ENCODE data around the gene PHACTR2. TPM values are rescaled to one million over a fixed set of nuclear protein-coding genes. Genes with fewer than 3 reads are reported as not detected.

PHACTR2 gene
- total and polyA plus RNA-seq, 2 of the 13 experiments (the other 11 are each of a cell fraction or from before 2014, with no cell fraction given), result 11.3 to 28.2 TPM

GRCh38 chr6:143692696-143693095 is 14.9 kb downstream of the PHACTR2 start (continued):
- TF ChIP-seq ZBTB49 (CRISPR knock-in tag; IDR thresholded peaks at IDR 0.05; ENCODE audit: borderline replicate concordance) (no peak), ZNF563 (CRISPR knock-in tag; IDR thresholded peaks at IDR 0.05) (no peak), ZNF605 (CRISPR knock-in tag; IDR thresholded peaks at IDR 0.05) (no peak), NFE2L2 (IDR thresholded peaks at IDR 0.05; ENCODE audit: low read length) (no peak), ZGPAT (CRISPR knock-in tag; IDR thresholded peaks at IDR 0.05) (peak; percentile 83), ZBTB21 (CRISPR knock-in tag; IDR thresholded peaks at IDR 0.05) (no peak), ZBTB20 (CRISPR knock-in tag; IDR thresholded peaks at IDR 0.05; ENCODE audit: borderline replicate concordance, low read depth) (peak; percentile 57; the same call in 1 of the 2 replicates), PBX3 (CRISPR knock-in tag; IDR thresholded peaks at IDR 0.05; ENCODE audit: borderline replicate concordance) (no peak), SIX1 (CRISPR knock-in tag; IDR thresholded peaks at IDR 0.05; ENCODE audit: borderline replicate concordance) (peak; percentile 27; the same call in 1 of the 2 replicates), HMGXB3 (CRISPR knock-in tag; IDR thresholded peaks at IDR 0.05; ENCODE audit: borderline replicate concordance) (peak; percentile 72; the same call in 1 of the 2 replicates), ZNF564 (CRISPR knock-in tag; IDR thresholded peaks at IDR 0.05) (no peak), SPEN (CRISPR knock-in tag; IDR thresholded peaks at IDR 0.05; ENCODE audit: low read depth) (no peak; the same call in 1 of the 2 replicates), EHMT2 (IDR thresholded peaks at IDR 0.05; ENCODE audit: borderline replicate concordance, low read depth, low read length) (no peak; the same call in 1 of the 2 replicates), RELA (CRISPR knock-in tag; IDR thresholded peaks at IDR 0.05) (no peak), STAT5B (CRISPR knock-in tag; IDR thresholded peaks at IDR 0.05) (no peak), ZBTB43 (CRISPR knock-in tag; conservative IDR thresholded peaks at IDR 0.05) (0 out of 2 replicates have a peak, but pooled peaks have one; percentile 4), NONO (IDR thresholded peaks at IDR 0.05) (no peak), NONO (CRISPR knock-in tag; conservative IDR thresholded peaks at IDR 0.05) (peak; percentile 79), ELF1 (CRISPR knock-in tag; IDR thresholded peaks at IDR 0.05) (peak; percentile 51; the same call in 1 of the 2 replicates), ZFP36L2 (CRISPR knock-in tag; IDR thresholded peaks at IDR 0.05) (no peak)

All from HepG2 (cell line).